Right kidney (tissue), 1 donor: ENCODE results near the gene INAFM1.
"Not testable (repeated sequence)": the region's sequence is repeated elsewhere in the genome, so short reads cannot be mapped to it uniquely, and the experiment has no call there.

Experiments used
- DNase-seq: peaks from one replicate; pipeline ENCODE4 v3.0.0-alpha.2; 2016

Gene INAFM1

DNA sequence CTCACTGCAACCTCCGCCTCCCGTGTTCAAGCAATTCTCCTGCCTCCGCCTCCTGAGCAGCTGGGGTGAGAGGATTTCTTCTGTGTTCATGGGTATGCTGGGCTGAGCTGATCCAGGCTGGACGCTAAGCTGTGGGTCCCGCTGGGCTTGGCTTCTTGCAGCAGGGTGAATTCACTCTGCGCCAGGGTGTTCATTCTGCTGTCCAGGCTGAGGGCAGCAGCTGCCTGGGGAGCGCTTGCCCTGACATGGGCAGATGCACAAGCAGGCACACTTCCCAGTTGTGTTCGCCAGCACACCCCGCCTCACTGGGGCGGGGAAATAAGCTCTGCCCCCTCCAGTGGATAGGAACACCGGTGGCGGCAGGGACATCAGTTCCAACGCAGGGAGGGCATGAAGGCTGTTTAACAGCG lies 7.3 kb upstream of the INAFM1 start:
- DNase-seq: no peak

DNA sequence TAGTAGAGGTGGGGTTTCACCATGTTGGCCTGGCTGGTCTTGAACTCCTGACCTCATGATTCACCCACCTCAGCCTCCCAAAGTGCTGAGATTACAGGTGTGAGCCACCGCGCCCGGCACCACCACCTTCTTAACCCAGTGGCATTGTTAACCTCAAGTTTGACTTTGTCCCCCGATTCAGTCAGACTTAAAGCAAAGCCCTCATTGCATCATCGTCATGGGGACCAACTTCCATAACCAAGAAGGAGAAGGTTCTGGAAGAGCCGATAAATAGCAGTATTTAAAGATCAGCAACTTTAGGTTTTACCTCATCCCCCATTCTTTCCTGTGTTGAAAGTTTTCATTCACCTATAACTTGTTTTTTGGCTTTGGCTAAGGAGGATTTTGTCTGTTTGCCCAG lies 6.7 kb upstream of the INAFM1 start:
- no peak for DNase-seq

DNA sequence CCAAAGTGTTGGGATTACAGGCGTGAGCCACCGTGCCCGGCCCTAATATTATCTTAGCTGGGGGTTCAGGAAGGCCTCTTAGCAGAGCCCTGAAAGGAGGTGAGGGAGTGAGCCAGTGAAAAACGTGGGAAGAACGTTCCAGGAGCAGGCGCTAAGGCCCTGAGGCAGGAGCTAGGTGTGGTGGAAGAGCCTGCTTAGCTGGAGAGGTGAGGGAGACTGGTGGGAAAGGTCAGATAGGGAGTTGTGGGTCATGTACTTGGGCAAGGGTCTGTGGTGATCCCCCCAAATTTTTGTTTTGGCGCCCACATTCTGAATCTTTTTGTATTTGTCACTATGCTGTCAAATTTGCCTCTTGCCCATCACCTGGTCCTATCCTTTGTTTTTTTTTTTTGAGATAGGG lies 5.1 kb upstream of the INAFM1 start:
- DNase-seq: no peak

DNA sequence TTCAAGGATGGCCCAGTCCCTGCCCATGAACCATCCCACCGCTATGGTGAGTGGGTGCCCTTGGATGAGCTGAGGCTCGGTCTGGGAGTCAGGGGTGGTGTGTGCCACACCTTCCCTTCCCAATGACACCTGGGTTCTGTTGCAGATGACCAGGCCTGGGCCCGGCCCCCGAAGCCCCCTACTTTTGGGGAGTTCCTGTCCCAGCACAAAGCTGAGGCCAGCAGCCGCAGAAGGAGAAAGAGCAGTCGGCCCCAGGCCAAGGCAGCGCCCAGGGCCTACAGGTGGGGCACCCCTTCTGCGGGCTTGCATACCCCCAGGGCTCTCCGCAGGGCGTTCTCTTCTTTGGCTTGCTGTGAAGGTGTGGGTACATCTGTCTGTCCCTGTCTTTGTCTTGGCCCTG lies 4.3 kb upstream of the INAFM1 start:
- DNase-seq: no peak

DNA sequence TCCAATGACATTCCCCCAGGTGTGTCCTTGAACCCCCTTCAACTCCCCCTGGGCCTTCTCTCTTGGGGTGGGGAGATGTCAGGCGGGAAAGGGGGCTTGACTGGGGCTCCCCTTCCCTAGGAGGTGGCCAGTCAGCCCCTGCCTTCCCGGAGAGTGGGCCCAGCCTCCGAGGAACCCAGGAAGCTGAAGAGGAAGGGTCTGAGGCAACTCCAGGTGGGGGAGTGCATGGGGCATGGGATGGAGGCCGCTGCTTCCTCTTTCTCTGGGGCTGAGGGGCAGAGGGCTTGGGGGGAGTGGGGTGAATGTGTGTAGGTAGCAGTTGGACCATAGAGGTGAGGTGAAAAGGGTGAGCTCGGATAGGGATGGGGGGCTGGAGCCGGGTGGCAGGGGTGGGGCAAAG lies 2.7 kb upstream of the INAFM1 start:
- DNase-seq: no peak

DNA sequence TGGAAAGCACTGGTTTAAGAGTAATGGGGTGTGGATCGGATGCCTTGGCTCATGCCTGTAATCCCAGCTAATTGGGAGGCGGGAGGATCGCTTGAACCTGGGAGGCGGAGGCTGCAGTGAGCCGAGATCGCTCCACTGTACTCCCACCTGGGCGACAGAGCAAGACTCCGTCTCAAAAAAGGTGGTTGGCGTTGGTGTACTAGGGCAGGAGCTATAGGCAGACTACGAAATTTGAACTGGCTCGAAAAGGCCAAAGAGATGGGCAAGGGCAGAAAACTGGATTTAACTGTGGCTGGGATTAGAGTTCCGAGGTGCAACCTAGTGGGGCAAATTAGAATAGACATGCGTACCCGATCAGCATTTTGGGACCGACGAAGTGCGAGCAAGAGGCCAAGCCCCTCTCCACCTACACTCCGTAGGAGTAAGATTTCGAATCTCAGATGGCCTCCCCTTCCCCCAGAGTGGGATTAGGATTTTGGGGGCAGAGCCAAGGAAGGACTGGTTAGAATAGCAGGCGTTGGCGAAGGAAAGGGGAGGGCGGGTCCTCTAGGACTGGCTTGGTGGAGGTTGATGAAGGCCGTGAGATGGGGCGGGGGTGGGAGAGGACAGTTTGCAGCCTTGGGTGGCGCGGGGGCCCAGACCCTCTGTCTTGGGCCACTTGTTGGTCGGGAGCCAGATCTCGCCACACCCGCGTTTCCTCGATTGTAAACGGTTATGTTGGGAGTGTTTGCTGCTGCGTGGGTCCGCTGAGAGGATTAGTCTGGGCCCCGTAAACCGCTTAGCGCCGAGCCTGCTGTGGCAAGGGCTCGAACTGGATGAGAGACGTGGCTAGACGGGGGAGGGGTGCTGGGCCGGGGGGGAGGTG lies 2.0 kb upstream of the INAFM1 start:
- DNase-seq: peak; percentile 55

DNA sequence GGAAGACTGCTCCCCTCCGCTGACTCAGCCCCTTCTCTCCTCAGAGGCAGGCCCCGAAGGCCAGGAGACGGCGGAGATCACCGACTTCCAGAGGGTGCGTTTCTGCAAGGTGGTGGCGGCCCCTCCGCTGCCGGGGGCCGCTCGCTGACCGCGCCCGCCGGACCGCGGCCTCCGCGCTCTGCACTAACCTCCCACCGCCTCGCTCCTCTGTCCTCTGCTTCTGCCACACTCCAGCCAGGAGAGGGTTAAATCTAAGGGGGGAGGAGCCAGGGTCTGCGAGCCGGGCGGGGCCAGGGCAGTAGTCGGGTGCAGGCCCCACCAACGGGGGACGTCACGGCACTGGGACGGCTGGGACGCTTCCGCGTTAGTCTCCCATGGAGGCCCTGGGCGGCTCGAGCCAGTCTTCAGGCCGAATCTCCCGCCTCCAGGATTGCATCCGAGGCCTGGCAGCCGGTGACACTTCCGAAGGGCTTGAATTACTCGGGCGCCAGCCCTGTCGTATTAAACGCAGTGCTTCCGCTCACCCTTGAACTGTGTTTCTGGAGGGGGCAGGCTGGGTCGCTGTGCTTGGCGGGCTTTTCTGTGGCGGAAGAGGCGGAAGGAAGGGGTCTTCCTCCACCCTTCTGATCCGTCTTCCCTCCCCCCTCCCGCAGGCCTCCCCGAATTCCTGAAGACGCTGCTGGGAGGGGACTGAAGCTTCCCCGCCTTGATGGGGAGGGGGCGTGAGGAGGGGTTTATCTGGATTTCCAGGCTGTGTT lies 1.2 kb upstream of the INAFM1 start:
- peak; percentile 96 for DNase-seq

DNA sequence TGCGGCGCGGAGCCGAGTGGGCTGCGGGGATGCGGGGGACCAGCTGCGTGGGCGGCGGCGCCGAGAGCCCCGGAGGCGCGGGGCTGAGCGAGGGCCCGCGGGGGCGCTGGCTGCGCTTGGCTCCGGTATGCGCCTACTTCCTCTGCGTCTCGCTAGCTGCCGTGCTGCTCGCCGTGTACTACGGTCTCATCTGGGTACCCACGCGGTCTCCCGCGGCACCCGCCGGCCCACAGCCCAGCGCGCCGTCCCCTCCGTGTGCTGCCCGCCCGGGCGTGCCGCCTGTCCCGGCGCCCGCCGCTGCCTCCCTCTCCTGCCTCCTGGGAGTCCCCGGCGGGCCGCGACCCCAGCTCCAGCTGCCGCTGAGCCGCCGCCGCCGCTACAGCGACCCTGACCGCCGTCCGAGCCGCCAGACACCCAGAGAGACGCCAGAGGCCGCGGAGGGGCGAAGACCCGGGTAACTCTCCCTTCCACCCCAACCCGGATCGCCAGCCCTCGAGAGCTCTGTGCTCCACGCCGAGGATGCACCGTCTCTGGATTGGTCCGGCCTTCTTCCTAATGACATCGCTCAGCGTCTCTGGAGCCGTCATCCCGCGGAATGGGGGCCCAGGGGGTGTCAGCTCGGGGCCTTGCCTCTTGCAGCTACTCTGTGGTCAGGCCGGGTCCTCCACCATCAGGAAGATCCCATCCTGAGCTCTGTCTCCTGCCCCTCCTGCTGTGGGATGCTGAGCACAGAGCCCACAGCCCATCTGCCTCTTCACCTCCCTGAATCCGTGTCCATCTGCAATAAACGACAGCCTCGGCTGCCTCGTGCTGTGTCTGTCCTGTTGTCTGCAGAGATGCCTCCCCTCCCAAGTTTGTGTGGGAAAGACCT lies 441 bp downstream of the INAFM1 start:
- DNase-seq: peak; percentile 76

DNA sequence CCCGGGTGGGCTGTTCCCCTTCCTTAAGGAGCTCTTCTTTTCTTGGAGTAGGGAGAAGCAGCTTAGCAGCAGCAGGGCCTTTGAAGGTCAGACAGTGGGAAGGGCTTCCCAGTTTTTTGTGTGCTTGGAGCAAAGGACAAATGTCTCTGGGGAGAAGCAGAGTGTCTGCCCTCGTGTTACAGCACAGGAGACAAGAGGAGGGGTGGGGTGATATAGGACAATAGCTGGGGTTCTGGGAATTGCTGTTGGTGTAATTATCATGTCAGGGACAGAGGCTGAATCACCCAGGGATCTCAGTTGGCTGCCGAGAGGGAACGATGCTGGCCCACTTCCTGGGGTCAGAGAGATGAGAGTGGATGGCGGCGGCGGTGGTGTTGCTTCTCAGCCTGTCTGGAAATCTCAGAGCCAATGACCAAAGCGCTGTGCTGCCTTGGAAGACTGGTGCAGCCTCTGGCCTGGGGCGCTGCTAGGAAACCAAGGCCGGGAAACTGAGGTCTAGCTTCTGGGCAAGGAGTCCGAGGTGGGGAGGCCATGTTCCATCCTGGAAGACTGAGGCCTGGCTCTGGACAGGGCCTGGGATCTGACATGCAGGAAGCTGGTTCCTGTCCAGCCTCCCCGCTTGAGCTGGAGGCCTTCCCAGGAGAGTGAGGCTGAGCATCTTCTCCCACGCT lies 1.2 kb downstream of the INAFM1 start:
- no peak for DNase-seq

DNA sequence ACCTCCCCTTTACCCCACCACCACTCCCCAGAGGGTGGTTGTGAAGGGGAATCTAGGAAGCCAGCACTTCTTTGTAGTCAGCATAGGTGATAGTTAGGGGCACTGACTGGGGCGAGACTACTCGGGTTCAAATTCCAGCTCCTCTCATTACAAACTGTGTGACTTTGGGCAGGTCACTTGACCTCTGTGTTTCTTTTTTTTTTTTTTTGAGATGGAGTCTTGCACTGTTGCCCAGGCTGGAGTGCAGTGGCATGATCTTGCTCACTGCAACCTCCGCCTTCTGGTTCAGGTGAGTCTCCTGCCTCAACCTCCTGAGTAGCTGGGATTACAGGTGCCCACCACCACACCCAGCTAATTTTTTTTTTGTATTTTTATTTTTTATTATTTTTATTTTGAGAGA lies 1.8 kb downstream of the INAFM1 start:
- DNase-seq: not testable (repeated sequence)

DNA sequence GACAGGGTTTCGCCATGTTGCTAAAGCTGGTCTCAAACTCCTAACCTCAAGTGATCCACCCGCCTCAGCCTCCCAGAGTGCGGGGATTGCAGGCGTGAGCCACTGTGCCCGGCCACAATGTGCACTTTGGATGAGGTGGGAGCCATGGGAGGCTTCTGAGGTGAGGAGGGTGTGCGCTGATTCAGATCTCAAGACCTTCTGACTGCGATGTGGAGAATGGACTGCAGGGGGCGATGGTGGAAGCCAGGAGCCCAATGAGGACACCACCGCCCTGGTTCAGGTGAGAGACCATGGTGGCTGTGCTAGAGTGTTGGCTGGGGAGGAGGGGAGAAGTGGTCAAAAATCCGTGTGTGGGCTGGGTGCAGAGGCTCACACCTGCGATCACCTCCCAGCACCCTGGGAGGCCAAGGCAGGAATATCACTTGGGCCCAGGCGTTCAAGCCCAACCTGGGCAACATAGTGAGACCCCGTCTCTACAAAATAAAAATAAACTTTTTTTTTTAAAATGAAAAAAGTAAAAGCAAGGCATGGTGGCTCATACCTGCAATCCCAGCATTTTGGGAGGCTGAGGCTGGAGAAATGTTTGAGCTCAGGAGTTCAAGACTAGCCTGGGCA lies 5.6 kb downstream of the INAFM1 start:
- no peak for DNase-seq

DNA sequence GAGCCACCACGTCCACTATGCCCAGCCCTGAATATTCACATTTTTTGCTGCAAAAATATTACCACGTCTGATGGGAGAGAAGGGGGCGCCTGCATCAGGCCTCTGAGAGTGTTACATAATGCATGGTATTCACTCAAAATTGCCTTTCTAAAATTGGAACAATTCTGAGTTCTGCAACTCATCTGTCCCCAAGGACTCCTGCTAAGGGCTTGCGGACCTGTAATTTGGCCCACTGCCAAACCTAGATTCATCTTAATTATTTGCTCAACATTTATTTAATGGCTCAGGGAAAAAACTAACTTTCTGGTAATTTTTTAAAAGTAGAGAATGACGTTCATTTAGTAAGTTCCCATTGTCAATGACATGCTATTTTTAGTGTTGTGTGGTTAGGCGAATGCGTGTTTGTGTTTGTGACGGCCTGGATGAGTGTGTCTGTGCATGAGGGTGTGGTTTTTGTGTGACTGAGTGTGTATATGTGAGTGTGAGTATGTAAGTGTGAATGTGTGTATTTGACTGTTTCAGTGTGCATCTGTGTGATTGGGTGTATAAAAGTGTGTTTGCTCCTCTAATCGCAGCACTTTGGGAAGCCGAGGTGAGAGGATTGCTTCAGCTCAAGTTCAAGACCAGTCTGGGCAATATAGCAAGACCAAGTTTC lies 8.8 kb downstream of the INAFM1 start:
- DNase-seq: no peak

DNA sequence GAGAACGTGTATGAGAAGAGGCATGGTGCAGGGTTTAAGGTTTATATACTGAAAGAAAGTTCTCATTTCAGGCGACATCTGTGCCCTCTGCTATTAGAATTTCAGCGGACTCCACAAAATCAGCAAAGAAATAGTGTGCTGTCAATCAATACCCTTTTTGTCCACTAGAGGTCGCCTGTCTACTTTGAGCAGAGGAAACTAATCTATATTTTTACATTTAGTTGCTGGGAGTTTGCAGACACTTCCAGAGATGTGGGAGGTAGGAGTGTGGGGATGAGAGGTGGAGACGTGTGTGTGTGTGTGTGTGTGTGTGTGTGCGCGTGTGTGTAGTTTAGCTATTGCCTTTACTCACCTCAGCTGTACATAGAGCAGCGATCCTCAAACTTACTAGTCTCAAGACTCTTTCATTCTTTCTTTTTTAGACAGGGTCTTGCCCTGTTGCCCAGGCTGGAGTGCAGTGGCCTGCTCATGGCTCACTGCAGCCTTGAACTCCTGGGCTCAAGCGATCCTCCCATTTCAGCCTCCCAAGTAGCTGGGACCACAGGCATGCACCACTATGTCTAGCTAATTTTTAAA lies 9.7 kb downstream of the INAFM1 start:
- DNase-seq: peak; percentile 57

DNA sequence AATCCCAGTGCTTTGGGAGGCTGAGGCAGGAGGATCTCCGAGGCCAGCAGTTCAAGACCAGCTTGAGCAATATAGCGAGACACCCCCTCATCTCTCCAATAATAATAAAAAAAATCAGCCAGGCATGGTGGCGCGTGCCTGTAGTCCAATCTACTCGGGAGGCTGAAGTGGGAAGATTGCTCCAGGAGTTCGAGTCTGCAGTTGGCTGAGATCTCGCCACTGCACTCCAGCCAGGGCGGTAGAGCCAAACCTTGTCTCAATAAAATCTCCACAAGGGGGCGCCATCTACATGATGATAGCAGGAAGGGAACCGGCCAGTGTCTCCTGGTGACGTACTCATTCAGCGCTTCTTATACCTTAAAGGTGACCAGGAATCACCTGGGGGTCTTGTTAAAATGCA lies 21.4 kb downstream of the INAFM1 start:
- no peak for DNase-seq

DNA sequence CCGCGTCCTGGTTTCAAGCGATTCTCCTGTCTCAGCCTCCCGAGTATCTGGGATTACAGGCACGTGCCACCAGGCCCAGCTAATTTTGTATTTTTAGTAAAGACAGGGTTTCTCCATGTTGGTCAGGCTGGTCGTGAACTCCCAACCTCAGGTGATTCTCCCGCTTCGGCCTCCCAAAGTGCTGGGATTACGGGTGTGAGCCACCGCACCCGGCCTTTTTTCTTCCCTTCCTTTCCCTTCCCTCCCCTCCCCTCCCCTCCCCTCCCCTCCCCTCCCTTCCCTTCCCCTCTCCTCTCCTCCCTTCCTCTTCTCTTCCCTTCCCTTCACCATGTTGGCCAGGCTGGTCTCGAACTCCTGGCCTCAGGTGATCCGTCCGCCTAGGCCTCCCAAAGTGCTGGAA lies 26.2 kb downstream of the INAFM1 start:
- DNase-seq: not testable (repeated sequence)

DNA sequence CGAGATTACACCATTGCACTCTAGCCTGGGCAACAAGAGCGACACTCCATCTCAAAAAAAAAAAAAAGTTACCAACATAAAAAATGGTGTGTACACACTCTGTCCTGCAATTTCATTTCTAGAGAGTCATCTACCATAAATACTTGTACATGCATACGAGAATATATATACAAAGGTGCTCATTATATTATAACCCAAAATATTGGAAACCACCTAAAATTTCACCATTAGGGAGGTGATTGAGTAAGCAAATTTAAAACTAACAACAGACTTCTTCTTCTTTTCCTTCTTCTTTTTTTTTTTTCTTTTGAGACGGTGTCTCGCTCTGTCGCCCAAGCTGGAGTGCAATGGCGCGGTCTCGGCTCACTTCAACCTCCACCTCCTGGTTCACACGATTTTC lies 27.6 kb downstream of the INAFM1 start:
- no peak for DNase-seq

DNA sequence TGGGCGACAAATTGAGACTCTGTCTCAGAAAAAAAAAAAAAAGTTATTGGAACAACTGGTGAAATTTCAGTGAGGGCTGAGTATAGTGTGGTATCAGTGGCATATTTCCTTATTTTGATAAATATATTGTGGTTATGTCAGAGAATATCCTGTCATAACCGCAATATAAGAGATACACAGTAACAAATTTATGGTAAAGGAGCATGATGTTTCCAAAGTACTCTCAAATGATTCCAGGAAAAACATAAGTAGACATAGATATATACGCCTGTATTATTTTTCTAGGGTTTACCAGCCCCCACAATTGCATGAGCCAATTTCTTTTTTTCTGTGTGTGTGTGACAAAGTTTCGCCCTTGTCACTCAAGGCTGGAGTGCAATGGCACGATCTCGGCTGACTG lies 29.3 kb downstream of the INAFM1 start:
- DNase-seq: no peak

DNA sequence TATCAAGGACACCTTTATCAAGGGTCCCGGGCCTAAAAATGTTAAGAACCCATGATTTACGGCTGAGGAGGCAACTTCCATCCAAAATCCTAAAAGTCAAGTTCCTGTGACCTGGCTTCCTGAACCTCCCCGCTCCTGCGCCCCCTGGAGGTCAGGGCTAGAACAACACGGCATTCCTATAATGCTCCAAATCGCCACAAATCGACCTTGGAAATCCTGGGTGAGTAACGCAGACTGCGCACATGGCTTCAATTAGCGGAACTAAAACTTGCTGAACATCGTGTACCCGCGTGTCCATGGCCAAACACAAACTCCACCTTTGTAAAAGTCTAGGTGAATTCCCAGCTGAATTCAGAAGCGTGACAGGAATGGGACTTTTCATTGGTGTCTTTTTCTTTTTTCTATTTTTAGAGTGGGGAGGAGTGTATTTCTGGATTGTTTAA lies 30.6 kb downstream of the INAFM1 start:
- peak; percentile 36 for DNase-seq

DNA sequence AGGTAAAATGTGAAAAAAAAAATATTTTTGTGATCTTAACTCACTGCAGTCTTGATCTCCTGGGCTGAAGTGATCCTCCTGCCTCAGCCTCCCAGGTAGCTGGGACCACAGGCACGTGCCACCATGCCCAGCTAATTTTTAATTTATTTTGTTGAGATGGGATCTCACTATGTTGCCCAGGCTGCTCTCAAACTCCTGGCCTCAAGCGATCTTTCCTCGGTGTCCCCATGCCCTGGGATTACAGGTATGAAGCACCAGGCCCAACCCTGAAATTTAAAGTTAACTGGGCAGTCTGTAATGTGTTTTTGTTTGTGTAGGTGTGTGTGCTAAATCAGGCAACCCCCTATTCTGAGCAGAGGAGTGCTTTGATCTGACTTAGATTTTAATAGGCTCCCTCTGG lies 31.6 kb downstream of the INAFM1 start:
- no peak for DNase-seq

DNA sequence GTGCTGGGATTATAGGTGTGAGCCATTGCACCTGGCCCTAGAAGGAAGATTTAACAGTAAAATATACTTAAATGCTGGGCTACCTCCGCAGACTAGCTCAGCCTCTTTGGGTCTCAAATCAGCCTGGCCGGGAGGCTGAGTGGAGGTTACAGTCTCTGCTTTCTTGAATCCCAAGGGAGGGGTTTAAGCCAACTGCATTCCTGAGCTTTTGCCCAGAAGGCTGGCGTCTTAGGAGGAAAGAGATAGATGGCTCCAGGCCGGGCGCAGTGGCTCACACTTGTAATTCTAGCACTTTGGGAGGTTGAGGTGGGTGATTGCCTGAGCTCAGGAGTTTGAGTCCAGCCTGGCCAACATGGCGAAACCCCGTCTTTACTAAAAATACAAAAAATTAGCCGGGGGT lies 34.4 kb downstream of the INAFM1 start:
- DNase-seq: no peak

DNA sequence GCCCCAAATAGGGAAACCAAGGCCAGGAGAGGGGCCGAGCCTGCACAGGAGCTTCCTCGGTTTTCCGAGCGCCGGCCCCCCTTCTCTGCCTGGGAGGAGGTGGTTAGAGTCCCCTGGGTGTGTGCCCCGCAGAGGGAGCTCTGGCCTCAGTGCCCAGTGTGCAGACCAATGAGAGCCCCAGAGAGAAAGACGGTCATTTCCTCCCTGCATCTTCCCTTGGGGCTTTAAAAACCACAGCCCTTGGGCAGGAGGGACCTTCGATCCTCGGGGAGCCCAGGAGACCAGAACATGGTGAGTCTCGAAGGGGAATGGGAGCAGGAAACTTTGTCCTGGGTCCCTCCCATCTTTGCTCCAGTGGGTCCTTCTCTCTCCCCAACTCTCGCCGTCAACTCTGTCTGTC lies 34.9 kb downstream of the INAFM1 start, which contains the start of gene C5AR1:
C5AR1 (plus strand) TSS at position 254 of the 400 bp plus-strand sequence; CDS start at position 289, 35 bp downstream.
- no peak for DNase-seq
